SK-N-SH (cell line): ENCODE data around the gene SMARCA2. TPM values are rescaled to one million over a fixed set of nuclear protein-coding genes. Genes with fewer than 3 reads are reported as not detected.

Experiments
- CTCF ChIA-PET: fragments of 300-600, 350-600 bp; formaldehyde crosslinking; extraction: SDS; loops from one replicate; lab custom pipeline; 2021; lab: Yijun Ruan, JAX
- POLR2A ChIA-PET: fragments of 350-600 bp; sonication (Branson Sonifier 250); formaldehyde crosslinking; extraction: SDS; loops from one replicate; lab custom pipeline; 2020; ENCODE audit warnings: antibody characterized with exemption, inconsistent platforms; lab: Yijun Ruan, JAX
- DNase-seq: peaks from one replicate; pipeline ENCODE4 v3.0.0; 2012
- H2AFZ ChIP-seq: fragments of 200-600 bp; sonication (generic); 2 replicates; pipeline ENCODE4 v1.8.1; 2016; ENCODE audit warnings: antibody characterized with exemption, mild to moderate bottlenecking, low read depth
- H3F3A ChIP-seq: fragments of 200-600 bp; sonication (generic); replicated peaks from 2 replicates; pipeline ENCODE3; 2016; ENCODE audit warnings: antibody characterized with exemption, mild to moderate bottlenecking; ENCODE audit not compliant: insufficient read depth
- H3K27ac ChIP-seq, 2 experiments: fragments of 200-500 bp in 1 of 2; fragments of 200-600 bp in 1 of 2; sonication (Bioruptor generic) in 1 of 2; sonication (generic), shearing (Covaris generic) in 1 of 2; 2 replicates each; pipeline versions ENCODE4 v1.5.1 to v1.6.1; 2014 to 2016; ENCODE audit warnings: low read depth in 2 of 2, inconsistent platforms in 1 of 2, low read length in 1 of 2, mild to moderate bottlenecking in 1 of 2, mixed read lengths in 1 of 2
- H3K27me3 ChIP-seq: fragments of 200-600 bp; sonication (generic), shearing (Covaris generic); 2 replicates; pipeline ENCODE4 v1.6.1; 2016; ENCODE audit warnings: mixed run types; ENCODE audit not compliant: insufficient read depth
- H3K36me3 ChIP-seq, 2 experiments: fragments of 200-500 bp in 1 of 2; fragments of 200-600 bp in 1 of 2; sonication (Bioruptor generic) in 1 of 2; sonication (generic) in 1 of 2; replicated peaks in 1 of 2; 2 replicates each; pipeline versions ENCODE3 to v1.5.1; 2014 to 2016; ENCODE audit warnings: low read length in 1 of 2, mild to moderate bottlenecking in 1 of 2; ENCODE audit not compliant: insufficient read depth in 2 of 2, control insufficient read depth in 1 of 2
- H3K4me1 ChIP-seq, 2 experiments: fragments of 200-500 bp in 1 of 2; fragments of 200-600 bp in 1 of 2; sonication (Bioruptor generic) in 1 of 2; sonication (generic), shearing (Covaris generic) in 1 of 2; 2 replicates each; pipeline versions ENCODE4 v1.5.1 to v1.6.1; 2014 to 2016; ENCODE audit warnings: low read depth in 1 of 2, low read length in 1 of 2, mixed run types in 1 of 2; ENCODE audit not compliant: insufficient read depth in 2 of 2, control insufficient read depth in 1 of 2
- H3K4me2 ChIP-seq: fragments of 200-600 bp; sonication (generic), shearing (Covaris generic); 2 replicates; pipeline ENCODE4 v1.6.1; 2017; ENCODE audit warnings: mixed run types
- H3K4me3 ChIP-seq, 2 experiments: fragments of 200-500 bp in 1 of 2; fragments of 200-600 bp in 1 of 2; sonication (Bioruptor generic) in 1 of 2; sonication (generic), shearing (Covaris generic) in 1 of 2; 2 replicates each; pipeline versions ENCODE4 v1.5.1 to v1.8.1; 2014 to 2016; ENCODE audit warnings: low read depth in 2 of 2, inconsistent platforms in 1 of 2, low read length in 1 of 2, mild to moderate bottlenecking in 1 of 2, mixed read lengths in 1 of 2, moderate library complexity in 1 of 2
- H3K79me2 ChIP-seq: fragments of 200-600 bp; sonication (generic); 2 replicates; pipeline ENCODE4 v1.8.1; 2017; ENCODE audit warnings: mild to moderate bottlenecking; ENCODE audit not compliant: insufficient read depth
- H3K9ac ChIP-seq: fragments of 200-600 bp; sonication (generic); 2 replicates; pipeline ENCODE4 v1.6.1; 2017; ENCODE audit warnings: mixed run types
- H3K9me2 ChIP-seq: fragments of 200-600 bp; sonication (generic); 2 replicates; pipeline ENCODE4 v1.6.1; 2017; ENCODE audit warnings: mixed run types
- H3K9me3 ChIP-seq: fragments of 200-600 bp; sonication (generic); 2 replicates; pipeline ENCODE4 v1.6.1; 2017; ENCODE audit warnings: mixed run types, mild to moderate bottlenecking, moderate library complexity
- H4K20me1 ChIP-seq: fragments of 200-600 bp; sonication (generic); 2 replicates; pipeline ENCODE4 v1.6.1; 2017; ENCODE audit warnings: mild to moderate bottlenecking, mixed run types; ENCODE audit not compliant: insufficient read depth
- CHD2 ChIP-seq: fragments of 150-350 bp; IDR thresholded peaks from 2 replicates; pipeline ENCODE4 v1.6.1; 2018; ENCODE audit warnings: low read length; ENCODE audit not compliant: partially characterized antibody
- EP300 ChIP-seq, 2 experiments: IDR thresholded peaks; 2 replicates each; pipeline versions ENCODE4 v1.4.0 to v1.6.1; 2012; ENCODE audit warnings: borderline replicate concordance in 1 of 2, low read depth in 1 of 2, low read length in 1 of 2
- FOXJ3 ChIP-seq: sonication (generic); formaldehyde crosslinking; IDR thresholded peaks from 2 replicates; pipeline ENCODE4 v1.5.1; 2020; ENCODE audit warnings: mild to moderate bottlenecking, missing genetic modification reagents
- NFIC ChIP-seq: IDR thresholded peaks from 2 replicates; pipeline ENCODE4 v1.4.0; 2012; ENCODE audit warnings: borderline replicate concordance
- NRF1 ChIP-seq: IDR thresholded peaks from 2 replicates; pipeline ENCODE4 v1.6.1; 2012; ENCODE audit warnings: low read depth, mild to moderate bottlenecking, low read length
- POLR2AphosphoS5 ChIP-seq: IDR thresholded peaks from 2 replicates; pipeline ENCODE4 v1.6.1; 2012; ENCODE audit warnings: low read depth, low read length
- RAD21 ChIP-seq: IDR thresholded peaks from 2 replicates; pipeline ENCODE4 v1.6.1; 2012; ENCODE audit warnings: mild to moderate bottlenecking, low read length
- SMC3 ChIP-seq: IDR thresholded peaks from 2 replicates; pipeline ENCODE4 v1.6.1; 2012; ENCODE audit warnings: low read depth, low read length, improper control_type of control experiment
- TAF1 ChIP-seq: IDR thresholded peaks from 2 replicates; pipeline ENCODE4 v1.6.1; 2012; ENCODE audit warnings: low read depth, mild to moderate bottlenecking, low read length, moderate library complexity, borderline replicate concordance
- TEAD4 ChIP-seq: IDR thresholded peaks from 2 replicates; pipeline ENCODE4 v1.4.0; 2012; ENCODE audit warnings: mild to moderate bottlenecking, borderline replicate concordance; ENCODE audit not compliant: insufficient read depth
- YY1 ChIP-seq: IDR thresholded peaks from 2 replicates; pipeline ENCODE4 v1.4.0; 2012; ENCODE audit warnings: low read depth, mild to moderate bottlenecking
- WGBS: methylation state at CpG from one replicate; pipeline ENCODE4 v1.1.6; 2017; ENCODE audit warnings: low lambda C conversion rate; 5-methylcytosine and 5-hydroxymethylcytosine counted together
- polyA plus RNA-seq, 3 experiments: library from polyadenylated mRNA; depleted of rRNA; stranded (reverse); fragments of >200 nt; gene quantifications; 2 replicates each; pipeline ENCODE4 v1.2.3, GENCODE V29; 2012
- TF ChIP-seq, protein P1 (sequence below): fragments of 150-350 bp; IDR thresholded peaks from 2 replicates; pipeline ENCODE4 v1.6.1; 2016; ENCODE audit warnings: mild to moderate bottlenecking, low read depth, low read length
- TF ChIP-seq, protein P2 (sequence below): fragments of 200-600 bp; sonication (generic); IDR thresholded peaks from 2 replicates; pipeline ENCODE4 v1.6.1; 2017; ENCODE audit warnings: antibody characterized with exemption, mild to moderate bottlenecking, moderate library complexity
- TF ChIP-seq, protein P3 (sequence below): IDR thresholded peaks from 2 replicates; pipeline ENCODE4 v1.4.0; 2012; ENCODE audit warnings: low read depth
- TF ChIP-seq, protein P4 (sequence below): IDR thresholded peaks from 2 replicates; pipeline ENCODE4 v1.4.0; 2012; ENCODE audit warnings: low read depth, borderline replicate concordance
- TF ChIP-seq, protein P5 (sequence below): IDR thresholded peaks from 2 replicates; pipeline ENCODE4 v1.6.1; 2012; ENCODE audit warnings: mild to moderate bottlenecking, low read depth, low read length, moderate library complexity

SMARCA2 gene
- polyA plus RNA-seq, 1 of the 3 experiments (the other 2 are of a cell fraction): 17.4 TPM

DNA sequence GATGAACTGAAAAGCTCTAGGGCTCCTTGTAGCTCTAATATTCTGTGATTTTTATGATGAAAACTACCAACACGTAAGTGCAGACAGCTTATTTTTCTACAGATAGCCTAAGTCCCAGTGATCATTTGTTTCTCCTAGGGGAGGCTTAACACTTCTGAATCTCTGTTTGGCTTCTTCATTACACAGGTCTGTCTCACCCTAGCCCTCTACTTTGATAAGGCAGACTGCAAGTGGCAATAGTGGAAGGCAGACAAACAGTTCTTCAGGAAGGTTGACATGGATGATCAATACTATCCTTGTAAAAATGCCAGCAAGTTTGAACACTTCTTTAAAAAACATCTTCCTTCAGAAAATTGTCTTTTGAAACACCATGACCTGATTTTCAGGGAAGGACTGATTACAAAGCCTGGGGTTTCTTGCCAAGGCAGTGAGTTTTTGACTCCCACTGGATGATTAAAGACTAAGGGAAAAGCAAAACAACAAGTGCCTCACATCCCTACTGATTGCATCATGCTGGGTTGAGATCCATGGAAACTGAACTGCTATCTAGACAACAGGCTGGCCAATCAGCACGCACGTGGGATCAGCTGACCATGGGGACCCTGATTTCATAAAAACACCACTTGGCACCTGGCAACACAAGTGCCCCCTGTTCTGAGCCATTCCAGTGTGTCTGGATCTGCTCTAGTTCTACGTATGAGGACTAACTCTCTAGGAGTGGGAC lies 212.2 kb downstream of the SMARCA2 start:
- Histone ChIP-seq H3K4me1 (no peaks in the 10 kb centered on the region; a peak in 1 of 4 replicates), H3K9me3 (no peaks in the 10 kb centered on the region), H3K4me3 (no peak overlapping the region), H3F3A (no peaks in the 10 kb centered on the region), H3K36me3 (no peaks in the 10 kb centered on the region), H3K79me2 (no peaks in the 10 kb centered on the region), H2AFZ (no peak overlapping the region), H3K27ac (no peak overlapping the region), H3K9me2 (no peaks in the 10 kb centered on the region), H3K4me2 (no peak overlapping the region), H3K27me3 (no peaks in the 10 kb centered on the region), H3K9ac (no peak overlapping the region), H4K20me1 (no peaks in the 10 kb centered on the region)
- WGBS: 50% methylated on average over 3 of the region's 4 CpGs
- TF ChIP-seq, protein P1, sequence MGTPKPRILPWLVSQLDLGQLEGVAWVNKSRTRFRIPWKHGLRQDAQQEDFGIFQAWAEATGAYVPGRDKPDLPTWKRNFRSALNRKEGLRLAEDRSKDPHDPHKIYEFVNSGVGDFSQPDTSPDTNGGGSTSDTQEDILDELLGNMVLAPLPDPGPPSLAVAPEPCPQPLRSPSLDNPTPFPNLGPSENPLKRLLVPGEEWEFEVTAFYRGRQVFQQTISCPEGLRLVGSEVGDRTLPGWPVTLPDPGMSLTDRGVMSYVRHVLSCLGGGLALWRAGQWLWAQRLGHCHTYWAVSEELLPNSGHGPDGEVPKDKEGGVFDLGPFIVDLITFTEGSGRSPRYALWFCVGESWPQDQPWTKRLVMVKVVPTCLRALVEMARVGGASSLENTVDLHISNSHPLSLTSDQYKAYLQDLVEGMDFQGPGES: no peak
- TF ChIP-seq FOXJ3 (CRISPR knock-in tag) (no peak), NRF1 (no peak), TEAD4 (no peak), SMC3 (no peak), POLR2AphosphoS5 (no peak), NFIC (no peak)
- no peak for DNase-seq
- ChIA-PET CTCF (interaction anchor here (0.7 to 1.7 kb wide), 3 partner anchors 14 to 597 kb away, joined by 3 to 4 read pairs (median 4); no protein-coding TSS in a partner anchor), POLR2A (no interaction called here)

DNA sequence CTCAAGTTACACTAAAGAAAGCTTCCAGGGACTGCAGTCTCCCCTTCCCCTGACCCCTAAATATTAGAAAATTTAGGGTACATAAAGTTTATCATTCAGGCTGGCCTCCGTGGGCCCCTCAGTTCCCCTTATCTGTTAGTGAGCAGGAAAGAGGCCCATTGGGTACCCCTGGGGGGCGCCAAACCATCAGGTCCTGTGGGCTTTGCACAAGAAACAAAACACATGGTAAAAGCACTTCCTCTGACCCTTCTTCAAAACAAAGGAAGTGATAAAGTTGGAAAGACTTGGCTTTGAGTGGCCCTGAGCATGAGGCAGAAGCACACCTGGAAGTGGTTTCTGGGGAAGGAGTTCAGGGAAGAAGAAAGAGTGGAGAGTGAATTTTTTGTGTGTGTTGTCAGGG lies 213.0 kb downstream of the SMARCA2 start:
- CTCF ChIA-PET: interaction anchor here (1.5 to 1.7 kb wide), 2 partner anchors 20 to 596 kb away, joined by 3 to 4 read pairs; no protein-coding TSS in a partner anchor
- no peak overlapping the region for H3K4me2 ChIP-seq
- H3K27ac ChIP-seq: no peak overlapping the region
- no peaks in the 10 kb centered on the region; a peak in 2 of 4 replicates for H3K4me1 ChIP-seq
- H3K27me3 ChIP-seq: no peaks in the 10 kb centered on the region
- H3F3A ChIP-seq: no peaks in the 10 kb centered on the region
- no peaks in the 10 kb centered on the region for H3K36me3 ChIP-seq
- no peak overlapping the region for H3K9ac ChIP-seq
- no peak overlapping the region for H3K4me3 ChIP-seq
- no peaks in the 10 kb centered on the region for H3K9me3 ChIP-seq
- H3K9me2 ChIP-seq: no peaks in the 10 kb centered on the region
- H4K20me1 ChIP-seq: no peaks in the 10 kb centered on the region
- H2AFZ ChIP-seq: no peak overlapping the region
- no peaks in the 10 kb centered on the region for H3K79me2 ChIP-seq
- 38% methylated on average over 2 of the region's 2 CpGs for WGBS
- POLR2A ChIA-PET: no interaction called here
- DNase-seq: peak; percentile 45
- TF ChIP-seq SMC3 (peak; percentile 44), CHD2 (no peak), TEAD4 (no peak), RAD21 (peak; percentile 68), YY1 (no peak), TAF1 (no peak), FOXJ3 (CRISPR knock-in tag) (no peak), NFIC (no peak), EP300 (IDR thresholded peaks at IDR 0.05; ENCODE audit: borderline replicate concordance in 1 of 2, low read depth in 1 of 2, low read length in 1 of 2) (no peak)
- TF ChIP-seq, protein P2, sequence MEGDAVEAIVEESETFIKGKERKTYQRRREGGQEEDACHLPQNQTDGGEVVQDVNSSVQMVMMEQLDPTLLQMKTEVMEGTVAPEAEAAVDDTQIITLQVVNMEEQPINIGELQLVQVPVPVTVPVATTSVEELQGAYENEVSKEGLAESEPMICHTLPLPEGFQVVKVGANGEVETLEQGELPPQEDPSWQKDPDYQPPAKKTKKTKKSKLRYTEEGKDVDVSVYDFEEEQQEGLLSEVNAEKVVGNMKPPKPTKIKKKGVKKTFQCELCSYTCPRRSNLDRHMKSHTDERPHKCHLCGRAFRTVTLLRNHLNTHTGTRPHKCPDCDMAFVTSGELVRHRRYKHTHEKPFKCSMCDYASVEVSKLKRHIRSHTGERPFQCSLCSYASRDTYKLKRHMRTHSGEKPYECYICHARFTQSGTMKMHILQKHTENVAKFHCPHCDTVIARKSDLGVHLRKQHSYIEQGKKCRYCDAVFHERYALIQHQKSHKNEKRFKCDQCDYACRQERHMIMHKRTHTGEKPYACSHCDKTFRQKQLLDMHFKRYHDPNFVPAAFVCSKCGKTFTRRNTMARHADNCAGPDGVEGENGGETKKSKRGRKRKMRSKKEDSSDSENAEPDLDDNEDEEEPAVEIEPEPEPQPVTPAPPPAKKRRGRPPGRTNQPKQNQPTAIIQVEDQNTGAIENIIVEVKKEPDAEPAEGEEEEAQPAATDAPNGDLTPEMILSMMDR: peak; percentile 57
- TF ChIP-seq, protein P3, sequence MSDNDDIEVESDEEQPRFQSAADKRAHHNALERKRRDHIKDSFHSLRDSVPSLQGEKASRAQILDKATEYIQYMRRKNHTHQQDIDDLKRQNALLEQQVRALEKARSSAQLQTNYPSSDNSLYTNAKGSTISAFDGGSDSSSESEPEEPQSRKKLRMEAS: no peak
- TF ChIP-seq, protein P4, sequence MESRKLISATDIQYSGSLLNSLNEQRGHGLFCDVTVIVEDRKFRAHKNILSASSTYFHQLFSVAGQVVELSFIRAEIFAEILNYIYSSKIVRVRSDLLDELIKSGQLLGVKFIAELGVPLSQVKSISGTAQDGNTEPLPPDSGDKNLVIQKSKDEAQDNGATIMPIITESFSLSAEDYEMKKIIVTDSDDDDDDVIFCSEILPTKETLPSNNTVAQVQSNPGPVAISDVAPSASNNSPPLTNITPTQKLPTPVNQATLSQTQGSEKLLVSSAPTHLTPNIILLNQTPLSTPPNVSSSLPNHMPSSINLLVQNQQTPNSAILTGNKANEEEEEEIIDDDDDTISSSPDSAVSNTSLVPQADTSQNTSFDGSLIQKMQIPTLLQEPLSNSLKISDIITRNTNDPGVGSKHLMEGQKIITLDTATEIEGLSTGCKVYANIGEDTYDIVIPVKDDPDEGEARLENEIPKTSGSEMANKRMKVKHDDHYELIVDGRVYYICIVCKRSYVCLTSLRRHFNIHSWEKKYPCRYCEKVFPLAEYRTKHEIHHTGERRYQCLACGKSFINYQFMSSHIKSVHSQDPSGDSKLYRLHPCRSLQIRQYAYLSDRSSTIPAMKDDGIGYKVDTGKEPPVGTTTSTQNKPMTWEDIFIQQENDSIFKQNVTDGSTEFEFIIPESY: no peak
- TF ChIP-seq, protein P5, sequence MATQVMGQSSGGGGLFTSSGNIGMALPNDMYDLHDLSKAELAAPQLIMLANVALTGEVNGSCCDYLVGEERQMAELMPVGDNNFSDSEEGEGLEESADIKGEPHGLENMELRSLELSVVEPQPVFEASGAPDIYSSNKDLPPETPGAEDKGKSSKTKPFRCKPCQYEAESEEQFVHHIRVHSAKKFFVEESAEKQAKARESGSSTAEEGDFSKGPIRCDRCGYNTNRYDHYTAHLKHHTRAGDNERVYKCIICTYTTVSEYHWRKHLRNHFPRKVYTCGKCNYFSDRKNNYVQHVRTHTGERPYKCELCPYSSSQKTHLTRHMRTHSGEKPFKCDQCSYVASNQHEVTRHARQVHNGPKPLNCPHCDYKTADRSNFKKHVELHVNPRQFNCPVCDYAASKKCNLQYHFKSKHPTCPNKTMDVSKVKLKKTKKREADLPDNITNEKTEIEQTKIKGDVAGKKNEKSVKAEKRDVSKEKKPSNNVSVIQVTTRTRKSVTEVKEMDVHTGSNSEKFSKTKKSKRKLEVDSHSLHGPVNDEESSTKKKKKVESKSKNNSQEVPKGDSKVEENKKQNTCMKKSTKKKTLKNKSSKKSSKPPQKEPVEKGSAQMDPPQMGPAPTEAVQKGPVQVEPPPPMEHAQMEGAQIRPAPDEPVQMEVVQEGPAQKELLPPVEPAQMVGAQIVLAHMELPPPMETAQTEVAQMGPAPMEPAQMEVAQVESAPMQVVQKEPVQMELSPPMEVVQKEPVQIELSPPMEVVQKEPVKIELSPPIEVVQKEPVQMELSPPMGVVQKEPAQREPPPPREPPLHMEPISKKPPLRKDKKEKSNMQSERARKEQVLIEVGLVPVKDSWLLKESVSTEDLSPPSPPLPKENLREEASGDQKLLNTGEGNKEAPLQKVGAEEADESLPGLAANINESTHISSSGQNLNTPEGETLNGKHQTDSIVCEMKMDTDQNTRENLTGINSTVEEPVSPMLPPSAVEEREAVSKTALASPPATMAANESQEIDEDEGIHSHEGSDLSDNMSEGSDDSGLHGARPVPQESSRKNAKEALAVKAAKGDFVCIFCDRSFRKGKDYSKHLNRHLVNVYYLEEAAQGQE: no peak
